NCI-H2196 (cell line): ENCODE data around the gene FOXI3.
"Not testable (repeated sequence)": the region's sequence is repeated elsewhere in the genome, so short reads cannot be mapped to it uniquely, and the experiment has no call there.

ENCODE experiments used
- DNase-seq: peaks from one replicate; lab custom pipeline; 2025; ENCODE audit not compliant: unreplicated experiment; lab: John Stamatoyannopoulos, UW

The FOXI3 gene

GRCh38 chr2:88442473-88442872, 10.0 kb downstream of the FOXI3 start:
- no peak for DNase-seq

GRCh38 chr2:88442061-88442460, 10.4 kb downstream of the FOXI3 start:
- no peak for DNase-seq

- DNase-seq: no peak
Observed at GRCh38 chr2:88437010-88437409, 15.5 kb downstream of the FOXI3 start.

GRCh38 chr2:88429929-88430328, 22.6 kb downstream of the FOXI3 start:
- no peak for DNase-seq

- DNase-seq: no peak
Observed at GRCh38 chr2:88423733-88424132, 28.8 kb downstream of the FOXI3 start.

- not testable (repeated sequence) for DNase-seq
Observed at GRCh38 chr2:88419051-88419450, 33.4 kb downstream of the FOXI3 start.

GRCh38 chr2:88416016-88416663, 36.4 kb downstream of the FOXI3 start:
- no peak for DNase-seq

GRCh38 chr2:88408870-88409269, 43.6 kb downstream of the FOXI3 start:
- DNase-seq: not testable (repeated sequence)

- no peak for DNase-seq
Observed at GRCh38 chr2:88400037-88400767, 52.3 kb downstream of the FOXI3 start.

- no peak for DNase-seq
Observed at GRCh38 chr2:88398180-88398579, 54.3 kb downstream of the FOXI3 start.
